Osteocyte (in vitro differentiated cells): ENCODE results near the gene NKAIN4. TPM values are rescaled to one million over a fixed set of nuclear protein-coding genes. Genes with fewer than 3 reads are reported as not detected.

Experiments used
- DNase-seq: peaks from one replicate; pipeline ENCODE4 v3.0.0; 2021; ENCODE audit warnings: mixed read lengths; ENCODE audit not compliant: unreplicated experiment; ENCODE audit errors: extremely low spot score
- H3K27ac Mint-ChIP-seq: one replicate; pipeline ENCODE4 v1.8.0; 2021; ENCODE audit warnings: mild to moderate bottlenecking, mixed read lengths; ENCODE audit not compliant: unreplicated experiment
- H3K27me3 Mint-ChIP-seq: one replicate; pipeline ENCODE4 v1.8.0; 2021; ENCODE audit warnings: mixed read lengths; ENCODE audit not compliant: unreplicated experiment
- H3K36me3 Mint-ChIP-seq: one replicate; pipeline ENCODE4 v1.8.0; 2021; ENCODE audit warnings: mixed read lengths; ENCODE audit not compliant: unreplicated experiment
- H3K4me1 Mint-ChIP-seq: one replicate; pipeline ENCODE4 v1.8.0; 2021; ENCODE audit warnings: mixed read lengths; ENCODE audit not compliant: unreplicated experiment
- H3K4me3 Mint-ChIP-seq: one replicate; pipeline ENCODE4 v1.8.0; 2021; ENCODE audit warnings: mild to moderate bottlenecking, moderate library complexity, mixed read lengths; ENCODE audit not compliant: unreplicated experiment
- H3K9me3 Mint-ChIP-seq: one replicate; pipeline ENCODE4 v1.8.0; 2021; ENCODE audit warnings: mixed read lengths; ENCODE audit not compliant: unreplicated experiment
- total RNA-seq: library from RNA; stranded (reverse); gene quantifications from 2 replicates; pipeline ENCODE4 v1.2.1, GENCODE V29; 2021
- TF ChIP-seq, protein P1 (sequence below): fragments of 200-600 bp; sonication (generic); IDR thresholded peaks from 2 replicates; pipeline ENCODE4 v1.5.0; 2021; ENCODE audit warnings: antibody characterized with exemption, mild to moderate bottlenecking, moderate library complexity

NKAIN4 gene
- total RNA-seq, 1 donor from 2014 or later, result 0.62 TPM

- H3K27me3 Mint-ChIP-seq, result no peaks in the 10 kb centered on the region
- no peak for DNase-seq
- no peaks in the 10 kb centered on the region for H3K36me3 Mint-ChIP-seq
- TF ChIP-seq, protein P1, sequence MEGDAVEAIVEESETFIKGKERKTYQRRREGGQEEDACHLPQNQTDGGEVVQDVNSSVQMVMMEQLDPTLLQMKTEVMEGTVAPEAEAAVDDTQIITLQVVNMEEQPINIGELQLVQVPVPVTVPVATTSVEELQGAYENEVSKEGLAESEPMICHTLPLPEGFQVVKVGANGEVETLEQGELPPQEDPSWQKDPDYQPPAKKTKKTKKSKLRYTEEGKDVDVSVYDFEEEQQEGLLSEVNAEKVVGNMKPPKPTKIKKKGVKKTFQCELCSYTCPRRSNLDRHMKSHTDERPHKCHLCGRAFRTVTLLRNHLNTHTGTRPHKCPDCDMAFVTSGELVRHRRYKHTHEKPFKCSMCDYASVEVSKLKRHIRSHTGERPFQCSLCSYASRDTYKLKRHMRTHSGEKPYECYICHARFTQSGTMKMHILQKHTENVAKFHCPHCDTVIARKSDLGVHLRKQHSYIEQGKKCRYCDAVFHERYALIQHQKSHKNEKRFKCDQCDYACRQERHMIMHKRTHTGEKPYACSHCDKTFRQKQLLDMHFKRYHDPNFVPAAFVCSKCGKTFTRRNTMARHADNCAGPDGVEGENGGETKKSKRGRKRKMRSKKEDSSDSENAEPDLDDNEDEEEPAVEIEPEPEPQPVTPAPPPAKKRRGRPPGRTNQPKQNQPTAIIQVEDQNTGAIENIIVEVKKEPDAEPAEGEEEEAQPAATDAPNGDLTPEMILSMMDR, result no peak
- peaks cover 40% of the 10 kb centered on the region for H3K4me1 Mint-ChIP-seq
- no peaks in the 10 kb centered on the region for H3K9me3 Mint-ChIP-seq
- no peak within 1 kb of the TSS for H3K4me3 Mint-ChIP-seq
- no peak within 1 kb of the TSS for H3K27ac Mint-ChIP-seq
Measured at GRCh38 chr20:63235399-63235983, 18.8 kb downstream of the NKAIN4 start, which contains the start of gene BIRC7. BIRC7 (plus strand) TSS chr20:63235905; CDS start chr20:63236097, 192 bp downstream.

DNA sequence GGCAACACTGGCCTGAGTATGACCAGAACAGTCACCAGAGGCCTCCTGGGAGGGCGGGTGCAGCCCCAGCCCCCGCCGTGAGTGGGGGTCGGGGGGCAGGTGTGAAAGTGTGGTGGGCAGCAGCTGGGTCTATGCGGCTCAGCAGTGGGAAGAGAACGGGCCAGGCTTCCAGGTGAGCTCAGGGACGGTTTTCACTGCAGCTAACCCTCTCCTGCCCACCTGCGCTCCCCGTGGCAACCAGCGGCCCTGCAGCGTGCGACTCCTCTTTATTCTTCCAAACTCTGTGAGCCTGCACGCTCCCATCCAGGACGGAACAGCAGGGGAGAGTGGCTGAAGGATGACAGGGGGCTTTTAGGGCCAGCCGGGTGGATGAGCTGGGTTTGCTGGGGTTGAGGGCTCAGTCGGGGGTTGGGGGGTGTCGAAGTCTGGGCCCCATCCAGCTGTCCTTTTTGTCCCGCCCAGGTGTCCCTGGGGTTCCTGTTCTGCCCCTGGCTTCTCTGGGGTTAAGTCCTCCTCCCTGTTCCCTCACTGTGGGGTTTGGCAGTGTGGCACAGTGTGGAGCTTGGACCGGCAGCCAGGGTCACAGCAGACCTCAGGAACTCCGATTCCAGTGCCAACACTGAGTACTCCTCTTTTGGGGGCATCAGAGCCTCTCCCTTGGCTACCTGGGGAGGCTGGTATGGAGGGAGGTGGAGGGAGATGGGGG lies 19.4 kb downstream of the NKAIN4 start:
- Mint-ChIP-seq H3K27ac (no peak overlapping the region), H3K36me3 (no peaks in the 10 kb centered on the region), H3K27me3 (no peaks in the 10 kb centered on the region), H3K4me1 (peaks cover 43% of the 10 kb centered on the region), H3K4me3 (no peak overlapping the region), H3K9me3 (no peaks in the 10 kb centered on the region)
- TF ChIP-seq, protein P1, result peak; percentile 21
- no peak for DNase-seq

- no peak for DNase-seq
- peaks cover 43% of the 10 kb centered on the region for H3K4me1 Mint-ChIP-seq
- no peak overlapping the region for H3K27ac Mint-ChIP-seq
Measured at GRCh38 chr20:63233924-63234323, 20.3 kb downstream of the NKAIN4 start.

GRCh38 chr20:63233061-63233344 lies 21.3 kb downstream of the NKAIN4 start:
- Mint-ChIP-seq H3K36me3 (no peaks in the 10 kb centered on the region), H3K27me3 (no peaks in the 10 kb centered on the region), H3K4me1 (peaks cover 43% of the 10 kb centered on the region), H3K9me3 (no peaks in the 10 kb centered on the region), H3K4me3 (no peak overlapping the region), H3K27ac (peak overlapping the region; percentile 27)
- no peak for DNase-seq
- TF ChIP-seq, protein P1, result no peak

More at GRCh38 chr20:63233924-63234323, 20.3 kb downstream of the NKAIN4 start:
- Mint-ChIP-seq H3K9me3 (no peaks in the 10 kb centered on the region), H3K27me3 (no peaks in the 10 kb centered on the region), H3K4me3 (no peak overlapping the region), H3K36me3 (no peaks in the 10 kb centered on the region)
- TF ChIP-seq, protein P1, result no peak

- no peak overlapping the region for H3K4me3 Mint-ChIP-seq
- H3K27ac Mint-ChIP-seq, result peak overlapping the region; percentile 94
- no peaks in the 10 kb centered on the region for H3K27me3 Mint-ChIP-seq
- H3K36me3 Mint-ChIP-seq, result no peaks in the 10 kb centered on the region
- H3K9me3 Mint-ChIP-seq, result no peaks in the 10 kb centered on the region
- TF ChIP-seq, protein P1, result no peak
- H3K4me1 Mint-ChIP-seq, result peaks cover 43% of the 10 kb centered on the region
- DNase-seq, result no peak
Measured at GRCh38 chr20:63232235-63233060, 21.8 kb downstream of the NKAIN4 start.
